ENCODE data around the gene MYL4. TPM values are rescaled to one million over a fixed set of nuclear protein-coding genes. Genes with fewer than 3 reads are reported as not detected.
"Not testable (repeated sequence)": the region's sequence is repeated elsewhere in the genome, so short reads cannot be mapped to it uniquely, and the experiment has no call there.

The MYL4 gene
- total RNA-seq, 1 donor: 0.27 TPM

GRCh38 chr17:47192554-47192953, 16.6 kb upstream of the MYL4 start:
- DNase-seq (ENCODE audit: low read depth in 2 of 3, low spot score in 2 of 3): peak in 2 of 3 donors; percentile 51 to 65

GRCh38 chr17:47193931-47194511, 15.1 kb upstream of the MYL4 start:
- DNase-seq (ENCODE audit: low read depth in 2 of 3, low spot score in 2 of 3): no peak

DNA sequence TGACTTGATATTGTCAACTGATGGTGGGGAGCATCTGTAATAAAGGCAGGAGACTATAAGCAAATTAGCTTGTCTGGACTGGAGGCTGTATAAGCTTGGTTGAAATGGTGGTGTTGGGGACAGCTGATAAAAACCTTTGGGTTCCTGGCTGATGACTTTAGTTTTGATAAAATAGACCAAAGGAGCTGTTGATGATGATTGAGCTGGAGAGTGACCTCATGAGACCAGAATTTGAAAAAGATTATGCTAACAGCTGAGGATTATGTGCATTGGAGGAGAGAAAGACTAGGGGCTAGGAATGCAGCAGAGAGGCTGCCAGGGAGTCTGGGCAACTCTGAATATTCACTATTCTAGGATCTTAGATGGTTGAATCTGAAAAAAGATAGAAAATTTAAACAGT, 11.3 kb upstream of the MYL4 start:
- DNase-seq (ENCODE audit: low read depth in 2 of 3, low spot score in 2 of 3): no peak

GRCh38 chr17:47199627-47200324, 9.4 kb upstream of the MYL4 start:
- DNase-seq (ENCODE audit: low read depth in 2 of 3, low spot score in 2 of 3): peak in 2 of 3 donors; percentile 31 to 74

GRCh38 chr17:47200325-47200664, 8.9 kb upstream of the MYL4 start:
- no peak for DNase-seq (ENCODE audit: low read depth in 2 of 3, low spot score in 2 of 3)

DNA sequence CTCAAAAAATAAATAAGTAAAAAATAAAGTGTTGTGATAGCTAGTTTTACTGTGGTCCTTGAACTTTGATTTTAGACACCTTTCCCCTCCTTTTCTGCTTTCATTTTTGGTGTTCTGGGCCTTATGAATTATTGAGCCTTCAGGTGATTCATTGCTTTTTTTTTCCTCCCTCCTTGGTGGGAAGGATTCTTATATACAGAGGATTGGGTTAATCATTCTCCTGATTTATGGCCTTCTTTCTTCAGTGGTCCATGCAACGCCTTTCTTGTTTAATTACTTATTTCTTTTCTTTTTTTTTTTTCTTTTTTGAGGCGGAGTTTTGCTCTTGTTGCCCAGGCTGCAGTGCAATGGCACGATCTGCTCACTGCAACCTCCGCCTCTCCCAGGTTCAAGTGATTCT, 8.0 kb upstream of the MYL4 start:
- no peak for DNase-seq (ENCODE audit: low read depth in 2 of 3, low spot score in 2 of 3)

- DNase-seq (ENCODE audit: low read depth in 2 of 3, low spot score in 2 of 3): peak in 1 of 3 donors; percentile 56
Observed at GRCh38 chr17:47203984-47204721, 5.0 kb upstream of the MYL4 start.

DNA sequence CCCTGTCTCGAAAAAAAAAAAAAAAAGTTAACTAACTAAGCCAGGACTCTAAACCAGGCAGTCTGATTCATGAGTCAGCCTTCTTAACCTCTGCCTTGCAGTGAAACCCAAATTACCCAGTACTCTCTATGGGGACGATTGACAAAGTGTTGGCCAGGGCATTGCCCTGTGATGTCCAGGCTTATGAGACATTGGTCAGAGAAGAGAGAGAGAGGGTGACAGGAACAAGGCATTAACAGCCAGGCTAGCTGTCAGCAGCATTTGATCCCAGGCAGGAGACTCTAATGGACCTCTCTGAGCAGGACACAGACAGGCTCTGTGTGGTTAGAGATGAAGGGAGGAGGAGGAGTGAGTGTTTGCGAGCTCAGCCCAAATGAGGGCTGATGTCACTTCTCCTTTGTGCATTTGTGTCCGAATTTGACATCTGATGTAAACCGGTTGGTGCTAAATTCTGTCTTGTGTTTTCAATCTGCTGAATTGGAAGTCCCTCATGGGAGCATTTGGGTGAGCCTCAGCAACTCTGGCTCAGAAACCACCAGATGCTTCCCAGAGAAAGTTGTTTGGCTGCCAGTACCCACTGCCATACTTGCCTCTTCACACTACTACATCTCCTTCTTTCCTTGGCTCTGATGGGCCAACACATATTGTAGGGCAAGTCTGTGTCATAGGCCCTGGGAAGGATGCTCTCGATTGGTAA, 4.3 kb upstream of the MYL4 start:
- DNase-seq (ENCODE audit: low read depth in 2 of 3, low spot score in 2 of 3): peak in 1 of 3 donors; percentile 45

DNA sequence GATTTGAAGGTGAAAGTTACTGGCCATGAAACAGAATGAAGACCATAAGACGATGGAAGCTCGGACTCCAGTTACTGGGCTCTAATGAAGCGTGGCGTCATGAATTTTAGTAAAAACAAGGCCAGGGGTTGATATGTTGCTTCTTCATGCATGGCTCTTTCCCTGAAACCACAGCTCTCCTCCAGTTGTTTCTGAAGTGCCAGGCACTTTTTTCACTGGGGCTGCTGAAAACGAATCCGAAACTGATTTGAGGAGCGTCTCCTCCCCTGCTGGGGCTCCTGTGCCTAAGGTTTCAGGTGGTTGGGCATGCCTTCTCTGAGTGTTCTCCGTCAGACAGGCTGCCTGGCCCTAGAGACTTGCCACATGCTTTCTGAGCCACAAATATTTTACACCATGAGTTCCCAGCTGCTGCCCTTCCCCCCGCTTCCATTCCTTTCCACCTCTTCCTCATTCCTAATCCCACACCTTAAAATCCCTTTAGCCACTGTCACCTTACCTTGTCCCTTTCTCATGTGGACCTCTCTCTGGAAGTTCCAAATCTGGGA, 3.7 kb upstream of the MYL4 start:
- DNase-seq (ENCODE audit: low read depth in 2 of 3, low spot score in 2 of 3): peak in 2 of 3 donors; percentile 43 to 71

DNA sequence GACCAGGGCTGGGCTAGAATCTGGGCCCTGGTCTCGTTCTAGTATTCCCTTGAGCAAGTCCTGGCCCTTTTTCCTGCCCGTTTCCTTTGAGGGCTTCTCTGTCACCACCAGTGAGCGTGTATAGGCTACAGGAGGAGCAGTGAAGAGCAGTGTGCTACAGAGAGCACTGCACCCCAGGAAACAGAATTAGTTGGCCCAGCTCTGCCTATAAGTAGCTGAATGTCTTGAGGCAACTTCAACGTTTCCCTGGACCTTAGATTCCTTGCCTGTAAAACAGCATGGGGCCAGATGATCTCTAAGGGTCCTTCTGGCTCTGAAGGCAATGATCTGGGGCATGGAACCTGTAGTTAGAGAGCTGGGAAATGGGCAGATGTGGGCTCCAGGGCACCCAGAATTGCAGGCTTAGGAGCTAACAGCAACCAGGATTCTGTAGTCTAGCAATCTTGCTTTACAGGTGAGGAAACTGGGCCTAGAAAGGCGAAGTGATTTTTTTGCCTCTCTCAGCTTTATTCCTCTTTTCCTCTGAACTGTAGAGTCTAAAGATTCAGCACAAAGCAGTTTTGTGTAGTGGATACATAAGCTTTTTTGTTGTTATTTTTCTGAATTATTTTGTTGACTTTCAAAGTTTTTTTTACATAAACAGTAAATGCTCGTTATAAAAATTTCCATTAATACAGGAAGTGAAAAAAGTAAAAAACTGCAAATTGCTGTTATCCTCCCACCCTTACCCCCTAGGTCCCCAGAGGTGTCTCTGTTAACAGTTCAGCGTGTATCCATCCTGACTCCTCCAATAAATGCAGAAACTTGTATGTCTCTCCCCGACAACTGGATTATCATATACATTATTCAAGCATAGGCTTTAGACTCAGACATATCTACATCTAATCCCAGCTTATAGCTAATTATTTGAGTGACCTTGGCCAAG, 1.7 kb upstream of the MYL4 start:
- DNase-seq (ENCODE audit: low read depth in 2 of 3, low spot score in 2 of 3): no peak

DNA sequence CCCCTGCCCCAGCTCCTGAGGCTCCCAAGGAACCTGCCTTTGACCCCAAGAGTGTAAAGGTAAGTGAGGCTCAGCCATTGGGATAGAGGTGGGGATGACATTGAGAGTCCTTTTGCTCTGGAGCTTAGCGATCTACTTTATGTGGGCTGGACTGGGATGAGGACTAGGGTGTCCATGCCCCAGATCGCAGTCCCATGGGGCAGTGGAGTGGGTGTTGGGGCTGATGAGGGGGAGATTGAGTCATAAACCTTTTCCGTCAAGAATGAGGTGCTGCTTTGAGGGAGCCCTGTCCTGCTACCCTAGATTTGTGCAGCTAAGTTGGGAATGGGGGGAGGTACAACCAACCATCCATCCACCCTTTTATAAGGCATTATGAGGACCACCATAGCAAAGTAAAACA, 351 bp downstream of the MYL4 start:
- DNase-seq (ENCODE audit: low read depth in 2 of 3, low spot score in 2 of 3): no peak

DNA sequence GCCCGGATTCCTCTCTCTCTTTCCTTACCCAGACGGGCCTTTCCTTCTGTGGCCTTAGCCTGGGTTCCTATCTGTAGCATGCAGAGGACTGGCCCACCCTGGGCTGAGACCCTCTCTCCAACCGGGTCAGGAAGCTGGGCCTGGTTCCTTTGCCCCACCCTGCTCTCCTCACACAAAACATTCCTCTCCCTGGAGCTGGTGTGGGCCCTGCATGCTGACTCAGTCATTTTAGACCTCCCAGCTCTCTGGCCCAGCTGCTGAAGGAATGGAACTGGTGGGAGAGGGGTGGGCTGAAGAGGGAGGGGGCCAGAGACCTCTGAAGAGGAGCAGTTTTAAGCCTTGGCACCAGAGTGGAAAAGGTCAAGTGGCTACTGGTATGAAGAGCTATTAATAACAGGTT, 957 bp downstream of the MYL4 start:
- no peak for DNase-seq (ENCODE audit: low read depth in 2 of 3, low spot score in 2 of 3)

GRCh38 chr17:47210779-47211178, 1.6 kb downstream of the MYL4 start:
- no peak for DNase-seq (ENCODE audit: low read depth in 2 of 3, low spot score in 2 of 3)

DNA sequence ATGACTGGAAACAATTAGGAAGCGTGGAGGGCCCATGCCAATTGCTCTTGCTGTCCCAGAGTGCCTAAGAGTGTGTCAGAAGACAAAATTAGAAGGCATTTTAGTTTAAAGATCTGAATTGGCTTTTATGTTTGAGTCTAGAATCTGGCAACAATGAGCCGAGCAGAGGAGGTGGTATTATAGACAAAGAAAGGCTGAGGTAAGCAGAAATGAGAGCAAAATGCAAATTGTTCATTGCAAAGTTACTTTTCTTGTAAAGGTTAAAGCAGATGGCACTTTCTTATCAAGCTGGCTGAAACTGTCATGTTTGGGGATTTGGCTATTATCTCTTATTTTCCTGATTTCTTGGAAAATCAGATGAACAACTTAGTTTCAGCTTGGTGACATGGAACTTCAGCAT, 3.3 kb downstream of the MYL4 start:
- no peak for DNase-seq (ENCODE audit: low read depth in 2 of 3, low spot score in 2 of 3)

DNA sequence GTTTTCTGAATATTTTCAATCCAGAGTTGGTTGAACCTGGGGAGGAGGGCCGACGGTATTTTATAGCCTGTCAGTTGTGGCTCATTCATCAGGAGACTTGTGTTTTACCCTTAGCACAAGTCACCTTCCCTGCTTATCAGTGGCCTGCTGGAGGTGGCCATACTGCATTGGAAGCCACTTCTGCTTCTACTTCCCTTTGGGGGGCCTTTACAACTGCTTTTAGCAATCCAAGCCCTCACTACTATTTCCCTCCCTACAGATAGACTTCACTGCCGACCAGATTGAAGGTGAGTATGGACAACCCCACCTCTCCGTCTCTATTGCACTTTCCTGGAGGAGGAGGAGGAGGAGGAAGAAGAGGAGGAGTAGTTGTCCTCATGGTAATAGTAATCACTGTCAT, 4.4 kb downstream of the MYL4 start:
- DNase-seq (ENCODE audit: low read depth in 2 of 3, low spot score in 2 of 3): peak in 1 of 3 donors; percentile 54

GRCh38 chr17:47214931-47215330, 5.8 kb downstream of the MYL4 start:
- no peak for DNase-seq (ENCODE audit: low read depth in 2 of 3, low spot score in 2 of 3)

DNA sequence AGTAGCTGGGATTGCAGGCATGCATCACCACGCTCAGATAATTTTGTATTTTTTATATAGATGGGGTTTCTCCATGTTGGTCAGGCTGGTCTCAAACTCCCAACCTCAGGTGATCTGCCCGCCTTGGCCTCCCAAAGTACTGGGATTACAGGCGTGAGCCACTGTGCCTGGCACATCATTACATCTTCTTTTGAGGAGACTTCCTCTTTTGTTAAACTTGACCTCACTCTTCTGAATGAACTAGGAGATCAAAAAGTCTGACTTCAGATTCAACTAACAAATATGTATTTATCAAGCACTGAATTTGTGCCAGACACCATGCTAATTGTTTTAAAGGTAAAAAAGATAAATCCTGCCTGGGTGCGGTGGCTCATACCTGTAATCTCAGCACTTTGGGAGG, 7.7 kb downstream of the MYL4 start:
- DNase-seq (ENCODE audit: low read depth in 2 of 3, low spot score in 2 of 3): not testable (repeated sequence)

DNA sequence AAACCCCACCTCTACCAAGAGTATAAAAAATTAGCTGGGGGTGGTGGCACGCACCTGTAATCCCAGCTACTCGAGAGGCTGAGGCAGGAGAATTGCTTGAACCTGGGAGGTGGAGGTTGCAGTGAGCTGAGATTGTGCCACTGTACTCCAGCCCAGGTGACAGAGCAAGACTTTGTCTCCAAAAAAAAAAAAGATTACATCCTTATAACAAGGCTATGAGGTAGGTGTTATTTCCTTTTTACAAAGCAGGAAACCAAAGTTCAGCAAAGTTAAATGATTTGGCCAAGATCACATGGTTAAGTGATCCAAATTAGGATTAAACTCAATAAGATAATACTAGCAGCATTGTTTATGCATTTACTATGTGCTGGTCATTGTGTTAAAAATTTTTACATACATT, 8.1 kb downstream of the MYL4 start:
- DNase-seq (ENCODE audit: low read depth in 2 of 3, low spot score in 2 of 3): not testable (repeated sequence)

DNA sequence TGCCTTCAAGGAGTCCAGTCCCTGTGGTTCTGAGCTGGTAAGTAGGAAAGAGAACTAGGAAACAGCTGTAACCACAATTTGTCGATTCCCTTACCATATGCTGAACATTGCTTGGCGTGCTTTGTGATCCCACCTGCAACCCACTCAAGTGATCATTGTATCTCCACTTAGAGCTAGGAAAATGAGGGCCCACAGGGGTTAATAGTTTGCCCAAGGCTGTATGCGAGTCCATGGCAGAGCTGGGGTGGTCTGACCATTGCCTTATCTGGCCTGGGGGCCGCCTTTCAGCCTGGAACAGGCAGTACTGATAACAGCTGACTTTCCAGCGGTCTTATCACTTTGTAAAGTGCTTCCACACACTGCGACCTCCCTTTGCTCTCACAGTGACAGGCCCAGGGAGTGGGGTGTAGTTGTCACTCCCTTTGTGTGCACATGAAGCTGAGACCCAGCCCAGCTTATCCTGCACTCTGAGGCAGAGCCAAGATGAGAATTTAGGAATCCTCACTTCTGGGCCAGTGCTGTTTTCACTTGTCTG, 9.8 kb downstream of the MYL4 start:
- DNase-seq (ENCODE audit: low read depth in 2 of 3, low spot score in 2 of 3): peak in 2 of 3 donors; percentile 50 to 78

Measured in hematopoietic multipotent progenitor cell (in vitro differentiated cells).